PC-9 (cell line): ENCODE results near the gene YEATS4. TPM values are rescaled to one million over a fixed set of nuclear protein-coding genes. Genes with fewer than 3 reads are reported as not detected.

ENCODE experiments used
- BruUV-seq: library from RNA; stranded (reverse); fragments of 400-500 nt; replicated peaks from 2 replicates; lab custom pipeline; 2021; lab: Mats Ljungman, UMichigan
- CTCF ChIA-PET: fragments of 300-600 bp; sonication (Branson Sonifier 250); formaldehyde crosslinking; loops from one replicate; lab custom pipeline; 2022; ENCODE audit warnings: antibody characterized with exemption; lab: Charles Lee
- POLR2A ChIA-PET: fragments of 300-600 bp; sonication (Branson Sonifier 250); formaldehyde crosslinking; loops from one replicate; lab custom pipeline; 2022; ENCODE audit warnings: antibody characterized with exemption; ENCODE audit not compliant: unreplicated experiment; lab: Charles Lee
- DNase-seq, 2 experiments: peaks; one replicate each; pipeline versions ENCODE4 v3.0.0 to v3.0.0-alpha.2; 2015 to 2022; ENCODE audit warnings: mixed read lengths in 1 of 2
- H2AFZ ChIP-seq: fragments of 200-600 bp; sonication (generic); 2 replicates; pipeline ENCODE4 v1.8.1; 2017; ENCODE audit warnings: antibody characterized with exemption
- H3F3A ChIP-seq: fragments of 200-600 bp; sonication (generic); 2 replicates; pipeline ENCODE4 v1.8.1; 2017; ENCODE audit warnings: antibody characterized with exemption, mild to moderate bottlenecking, low read depth; ENCODE audit not compliant: insufficient read depth
- H3K27ac ChIP-seq: fragments of 200-600 bp; sonication (generic); 2 replicates; pipeline ENCODE4 v1.6.1; 2016; ENCODE audit warnings: mixed run types
- H3K27me3 ChIP-seq: fragments of 200-600 bp; sonication (generic); 2 replicates; pipeline ENCODE4 v1.6.1; 2016; ENCODE audit warnings: low read depth, mixed run types; ENCODE audit not compliant: insufficient read depth
- H3K36me3 ChIP-seq: fragments of 200-600 bp; sonication (generic); 2 replicates; pipeline ENCODE4 v1.6.1; 2016; ENCODE audit warnings: low read depth, mixed run types
- H3K4me1 ChIP-seq: fragments of 200-600 bp; sonication (generic); replicated peaks from 2 replicates; pipeline ENCODE4 v1.6.1; 2016; ENCODE audit warnings: mixed run types; ENCODE audit not compliant: insufficient read depth
- H3K4me2 ChIP-seq: fragments of 200-600 bp; sonication (generic); 2 replicates; pipeline ENCODE4 v1.6.1; 2017; ENCODE audit warnings: mixed run types
- H3K4me3 ChIP-seq: fragments of 200-600 bp; sonication (generic); 2 replicates; pipeline ENCODE4 v1.6.1; 2016; ENCODE audit warnings: mixed run types
- H3K79me2 ChIP-seq: fragments of 200-600 bp; sonication (generic); 2 replicates; pipeline ENCODE4 v1.6.1; 2017; ENCODE audit warnings: low read depth, mixed run types
- H3K9me2 ChIP-seq: fragments of 200-600 bp; sonication (generic); 2 replicates; pipeline ENCODE4 v1.8.1; 2017; ENCODE audit warnings: mild to moderate bottlenecking; ENCODE audit not compliant: insufficient read depth
- H3K9me3 ChIP-seq: fragments of 200-600 bp; sonication (generic); 2 replicates; pipeline ENCODE4 v1.8.1; 2016; ENCODE audit warnings: low read depth; ENCODE audit not compliant: insufficient read depth
- H4K20me1 ChIP-seq: fragments of 200-600 bp; sonication (generic); 2 replicates; pipeline ENCODE4 v1.8.1; 2017; ENCODE audit not compliant: insufficient read depth
- EZH2 ChIP-seq: fragments of 200-600 bp; sonication (generic); IDR thresholded peaks from 2 replicates; pipeline ENCODE4 v1.8.0; 2017; ENCODE audit warnings: antibody characterized with exemption, low read depth
- intact Hi-C: fragments of 100-400 bp; cut with micrococcal nuclease; formaldehyde crosslinking; loops from one replicate; pipeline ENCODE4 v1.10.0; 2022; ENCODE audit not compliant: unreplicated experiment
- total RNA-seq: library from RNA; stranded (reverse); gene quantifications from 2 replicates; pipeline ENCODE4 v1.2.3, GENCODE V29; 2021
- TF ChIP-seq, protein P1 (sequence below): fragments of 200-600 bp; sonication (generic); conservative IDR thresholded peaks from 2 replicates; pipeline ENCODE4 v1.6.1; 2017; ENCODE audit warnings: mixed run types, antibody characterized with exemption, mild to moderate bottlenecking, moderate library complexity

The YEATS4 gene
- total RNA-seq, 1 experiment from 2014 or later = 23.5 TPM

DNA sequence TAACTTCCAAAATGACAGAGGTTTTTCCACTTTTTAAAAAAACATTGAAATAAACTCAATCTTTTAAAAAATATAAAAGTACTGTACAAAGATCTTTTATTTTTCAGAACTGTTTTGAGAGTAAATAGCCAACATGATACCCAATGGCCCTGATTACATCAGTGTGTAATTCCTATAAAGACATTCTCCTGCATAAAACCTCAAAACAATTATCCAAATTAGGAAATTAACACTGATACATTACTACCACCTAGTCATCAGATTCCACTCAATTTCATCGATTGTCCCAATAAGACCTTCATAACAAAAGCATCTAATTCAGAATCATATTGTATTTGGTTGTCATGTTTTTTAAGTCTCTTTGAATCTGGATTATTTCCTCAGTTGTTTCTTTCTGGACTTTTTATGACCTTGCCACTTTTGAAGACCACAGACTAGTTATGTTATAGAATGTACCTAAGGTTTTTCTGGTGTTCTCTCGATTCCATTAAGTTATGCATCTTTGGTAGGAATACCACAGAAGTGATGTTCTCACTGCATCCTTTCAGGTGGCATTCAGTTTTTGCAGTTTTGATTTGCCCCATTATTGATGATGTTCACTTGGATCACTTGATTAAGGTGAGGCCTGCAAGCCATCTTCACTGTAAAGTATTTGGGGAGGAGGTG lies 4.0 kb upstream of the YEATS4 start:
- no peaks in the 10 kb centered on the region for H4K20me1 ChIP-seq
- POLR2A ChIA-PET = no interaction called here

DNA sequence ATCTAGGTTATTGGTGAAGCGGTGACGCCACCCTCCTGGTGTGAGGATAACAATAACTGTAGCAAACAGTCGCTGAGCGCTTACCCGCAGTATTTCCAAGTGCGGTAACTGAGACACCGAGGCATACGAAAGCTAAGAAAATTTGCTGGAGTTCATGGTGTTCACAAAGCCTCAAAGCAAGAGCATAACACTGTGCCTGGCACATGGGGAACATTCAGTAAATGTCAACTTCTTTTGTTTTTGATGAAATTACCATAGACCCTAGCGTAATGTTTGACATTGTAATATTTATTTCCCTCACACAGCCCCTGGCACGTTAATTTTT lies 767 bp downstream of the YEATS4 start:
- Histone ChIP-seq H3K9me2 (no peaks in the 10 kb centered on the region), H4K20me1 (no peaks in the 10 kb centered on the region), H3K4me1 (peaks cover 16% of the 10 kb centered on the region), H3K9me3 (no peaks in the 10 kb centered on the region), H3K4me3 (peak overlapping the region; percentile 63), H2AFZ (peak overlapping the region; percentile 85), H3K79me2 (peaks cover 30% of the 10 kb centered on the region), H3K4me2 (peak overlapping the region; percentile 94), H3F3A (peaks cover 5% of the 10 kb centered on the region; the same call in 1 of the 2 replicates), H3K27ac (peak overlapping the region; percentile 82), H3K36me3 (peaks cover 13% of the 10 kb centered on the region; the same call in 1 of the 2 replicates), H3K27me3 (no peaks in the 10 kb centered on the region)
- no peak for TF ChIP-seq EZH2
- TF ChIP-seq, protein P1, sequence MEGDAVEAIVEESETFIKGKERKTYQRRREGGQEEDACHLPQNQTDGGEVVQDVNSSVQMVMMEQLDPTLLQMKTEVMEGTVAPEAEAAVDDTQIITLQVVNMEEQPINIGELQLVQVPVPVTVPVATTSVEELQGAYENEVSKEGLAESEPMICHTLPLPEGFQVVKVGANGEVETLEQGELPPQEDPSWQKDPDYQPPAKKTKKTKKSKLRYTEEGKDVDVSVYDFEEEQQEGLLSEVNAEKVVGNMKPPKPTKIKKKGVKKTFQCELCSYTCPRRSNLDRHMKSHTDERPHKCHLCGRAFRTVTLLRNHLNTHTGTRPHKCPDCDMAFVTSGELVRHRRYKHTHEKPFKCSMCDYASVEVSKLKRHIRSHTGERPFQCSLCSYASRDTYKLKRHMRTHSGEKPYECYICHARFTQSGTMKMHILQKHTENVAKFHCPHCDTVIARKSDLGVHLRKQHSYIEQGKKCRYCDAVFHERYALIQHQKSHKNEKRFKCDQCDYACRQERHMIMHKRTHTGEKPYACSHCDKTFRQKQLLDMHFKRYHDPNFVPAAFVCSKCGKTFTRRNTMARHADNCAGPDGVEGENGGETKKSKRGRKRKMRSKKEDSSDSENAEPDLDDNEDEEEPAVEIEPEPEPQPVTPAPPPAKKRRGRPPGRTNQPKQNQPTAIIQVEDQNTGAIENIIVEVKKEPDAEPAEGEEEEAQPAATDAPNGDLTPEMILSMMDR = no peak
- BruUV-seq = TSS peak; percentile 82
- ChIA-PET CTCF (no interaction called here), POLR2A (no interaction called here)
- no peak for DNase-seq
- intact Hi-C loops = no loop called here

More for the DNA sequence above, 4.0 kb upstream of the YEATS4 start:
- Histone ChIP-seq H3K4me2 (no peak overlapping the region), H3K9me2 (no peaks in the 10 kb centered on the region; the same call in 1 of the 2 replicates), H3F3A (peaks cover 5% of the 10 kb centered on the region; the same call in 1 of the 2 replicates), H3K4me1 (peaks cover 11% of the 10 kb centered on the region), H2AFZ (no peak overlapping the region), H3K4me3 (no peak overlapping the region), H3K27ac (no peak overlapping the region), H3K79me2 (peaks cover 3% of the 10 kb centered on the region), H3K27me3 (no peaks in the 10 kb centered on the region), H3K36me3 (no peaks in the 10 kb centered on the region), H3K9me3 (no peaks in the 10 kb centered on the region)
- TF ChIP-seq, protein P1 = no peak
- no peak for TF ChIP-seq EZH2
- BruUV-seq = no TSS peak
- CTCF ChIA-PET = no interaction called here
- DNase-seq = no peak
- intact Hi-C loops = loop anchor here (2.0 to 5.0 kb wide), 2 partner anchors 65 to 522 kb away; no protein-coding TSS in a partner anchor

DNA sequence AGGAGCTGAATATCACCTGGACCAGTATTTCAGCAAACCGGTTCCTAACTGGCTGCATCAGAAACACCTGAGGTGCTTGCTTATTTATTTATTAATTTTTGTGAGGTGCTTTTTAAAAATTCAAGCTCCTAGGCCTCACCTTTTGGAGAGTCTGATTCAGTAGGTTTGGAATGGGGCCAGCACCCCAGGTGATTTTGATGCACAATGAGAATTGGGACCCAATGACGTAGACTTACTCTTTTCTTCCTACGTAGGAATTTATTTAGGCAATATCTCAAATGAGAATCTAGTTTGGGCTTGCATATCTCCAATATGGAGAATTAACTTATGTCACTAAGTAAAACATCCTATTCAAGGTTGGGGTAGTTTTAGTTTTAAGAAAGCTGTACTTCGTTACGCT lies 7.3 kb downstream of the YEATS4 start:
- no TSS peak for BruUV-seq
- intact Hi-C loops = no loop called here
- no peak overlapping the region for H3K27ac ChIP-seq
- no peaks in the 10 kb centered on the region for H3K9me3 ChIP-seq
- ChIA-PET POLR2A (no interaction called here), CTCF (no interaction called here)
- H3K36me3 ChIP-seq = peaks cover 34% of the 10 kb centered on the region
- H3K4me1 ChIP-seq = no peaks in the 10 kb centered on the region
- H3K79me2 ChIP-seq = peaks cover 14% of the 10 kb centered on the region; the same call in 1 of the 2 replicates
- DNase-seq = no peak
- no peaks in the 10 kb centered on the region for H3F3A ChIP-seq
- H3K27me3 ChIP-seq = no peaks in the 10 kb centered on the region
- no peaks in the 10 kb centered on the region for H4K20me1 ChIP-seq
- H2AFZ ChIP-seq = no peak overlapping the region
- no peaks in the 10 kb centered on the region for H3K9me2 ChIP-seq
- H3K4me3 ChIP-seq = no peak overlapping the region
- no peak overlapping the region for H3K4me2 ChIP-seq
- TF ChIP-seq EZH2 = no peak
- TF ChIP-seq, protein P1 = no peak
